Posterior cingulate gyrus (tissue), 11 donors: ENCODE measurements around the gene DCANP1.
A peak's percentile ranks its signal among the peaks of the same experiment; 100 is the strongest.

Experiments
- DNase-seq, 10 donors: peaks; one replicate each; pipeline versions ENCODE4 v3.0.0 to v3.0.0-alpha.2; 2020 to 2021; ENCODE audit warnings: mixed read lengths in 3 of 10
- intact Hi-C: fragments of 100-400 bp; cut with DNase I; formaldehyde crosslinking; loops from one replicate; pipeline ENCODE4 v1.15.1; 2023

DCANP1 gene

DNA sequence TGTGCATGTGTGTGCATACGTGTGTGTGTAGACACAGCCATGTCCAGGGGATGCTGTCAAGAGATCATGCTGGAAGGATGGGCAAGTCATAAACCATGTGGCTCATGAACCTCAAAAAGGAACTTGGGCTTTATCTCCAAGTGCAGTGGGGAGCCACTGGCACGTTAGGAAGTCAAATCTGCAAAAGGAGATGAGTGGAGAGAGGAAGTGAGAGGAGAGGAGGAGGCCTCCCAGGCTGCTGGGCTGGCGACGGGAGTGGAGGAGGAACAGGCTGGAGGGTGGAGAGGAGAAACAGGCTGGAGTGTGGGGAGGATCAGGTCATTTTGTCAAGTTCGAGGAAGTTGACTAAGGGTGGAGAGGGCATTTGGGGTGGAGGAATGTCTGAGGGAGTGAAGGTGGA lies 34.2 kb upstream of the DCANP1 start:
- DNase-seq = peak in 1 of 10 donors; percentile 30
- intact Hi-C loops = no loop called here

DNA sequence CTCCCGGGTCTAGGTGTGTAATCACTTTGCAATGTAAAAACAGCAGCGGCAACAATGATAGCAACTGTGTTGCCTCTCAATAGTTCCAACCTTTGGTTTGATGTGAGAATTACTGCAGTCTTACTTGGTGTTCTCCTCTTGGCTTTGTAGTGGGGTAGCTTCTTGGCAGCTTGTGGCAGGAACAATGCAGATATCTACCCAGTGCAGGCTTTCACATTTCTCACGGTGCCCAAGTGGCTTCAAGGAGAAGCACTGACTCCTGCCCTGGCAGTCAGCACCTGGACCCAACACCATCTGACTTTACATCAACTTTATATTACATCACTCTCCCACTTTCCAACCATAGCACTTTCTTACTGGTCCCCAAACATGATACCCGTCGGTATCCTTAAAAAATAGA lies 33.4 kb upstream of the DCANP1 start:
- DNase-seq = no peak

DNA sequence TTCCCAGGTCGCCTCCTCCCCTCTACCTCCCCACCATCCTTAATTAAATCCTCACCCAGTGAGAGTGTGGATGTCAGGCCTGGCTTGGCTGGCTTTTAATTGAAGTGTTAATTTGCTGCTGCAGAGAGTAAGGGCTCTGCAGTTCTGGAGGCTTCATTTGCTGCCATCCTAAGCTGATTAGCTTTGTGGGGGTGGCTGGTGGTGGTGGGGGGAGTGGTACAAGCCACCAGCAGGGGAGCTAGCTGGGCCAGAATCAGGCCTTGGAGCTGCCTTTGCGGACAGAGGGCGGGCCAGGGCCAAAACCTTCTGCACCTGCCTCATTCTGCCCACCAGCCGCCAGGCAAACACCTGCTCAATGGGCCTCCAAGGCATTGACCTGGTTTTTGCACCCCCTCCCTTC lies 31.8 kb upstream of the DCANP1 start:
- intact Hi-C loops = no loop called here
- DNase-seq = peak in 1 of 10 donors; percentile 26

More for the DNA sequence above, 33.4 kb upstream of the DCANP1 start:
- intact Hi-C loops = no loop called here

DNA sequence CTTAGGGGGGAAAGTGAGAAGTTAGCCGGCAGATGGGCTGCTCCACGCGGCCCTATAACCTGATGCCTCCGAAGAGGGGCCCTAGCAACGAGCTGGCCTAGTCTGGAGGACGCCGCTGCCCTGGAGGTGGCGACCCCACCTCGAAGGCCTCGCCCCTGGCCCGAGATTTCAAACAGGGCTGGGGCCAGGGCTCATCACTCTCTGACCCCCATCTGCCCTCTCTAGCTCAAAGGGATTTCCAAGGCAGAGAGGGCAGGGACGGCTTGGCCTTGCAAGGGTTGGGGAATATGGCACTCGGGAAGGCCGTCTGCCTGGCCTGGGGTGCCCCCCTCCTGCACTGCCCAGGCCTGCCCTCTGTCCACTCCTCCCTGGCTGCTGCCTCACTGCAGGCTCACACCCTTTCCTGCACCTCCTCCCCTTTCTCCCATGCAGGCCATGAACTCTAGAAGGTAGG lies 30.5 kb upstream of the DCANP1 start:
- DNase-seq = peak in 1 of 10 donors; percentile 31
- intact Hi-C loops = no loop called here

DNA sequence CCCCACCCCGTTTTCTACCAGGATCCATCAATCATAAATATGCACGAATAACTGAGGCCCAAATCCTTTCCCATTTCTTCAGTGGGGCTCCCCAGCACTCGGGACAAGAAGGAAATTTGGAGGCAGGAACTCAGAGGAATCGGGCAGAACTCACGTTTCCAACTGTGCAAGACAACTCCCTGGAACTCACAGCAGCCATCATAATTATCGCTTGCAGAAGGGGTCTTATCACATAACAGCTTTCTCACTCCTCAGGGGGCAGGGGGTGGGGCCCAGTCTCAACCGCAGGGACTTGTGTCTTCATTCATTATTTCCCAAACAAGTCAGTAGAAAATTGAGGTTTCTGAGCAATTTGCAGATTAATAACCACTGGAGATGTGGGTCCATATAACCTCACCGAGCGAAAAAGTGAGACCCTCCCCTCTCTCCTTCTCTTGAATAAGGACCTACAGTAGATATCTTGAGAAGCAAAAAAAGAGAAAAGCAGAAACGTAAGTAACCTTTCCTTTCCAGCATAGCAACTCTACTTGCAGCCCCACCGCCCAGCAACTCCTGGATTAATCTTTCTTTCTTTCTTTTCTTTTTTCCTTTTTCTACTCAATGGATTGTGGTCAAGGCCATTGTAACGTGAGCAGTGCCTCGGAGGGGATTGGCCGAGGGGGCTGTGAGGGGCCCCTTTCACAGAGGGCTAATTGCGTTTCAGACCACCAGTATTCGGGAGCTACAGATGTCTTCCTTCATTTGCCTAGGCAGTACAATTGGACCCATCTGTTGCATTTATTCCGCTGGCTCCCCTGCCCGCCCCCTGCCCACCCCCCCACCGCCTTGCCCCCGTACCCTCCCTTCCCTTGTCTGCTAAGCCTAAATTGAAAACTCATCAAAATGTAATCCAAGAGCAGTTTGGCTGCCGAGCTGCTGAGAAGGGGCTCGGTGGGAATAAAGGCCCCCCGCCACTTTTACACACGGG lies 29.8 kb upstream of the DCANP1 start:
- no peak for DNase-seq
- intact Hi-C loops = no loop called here

DNA sequence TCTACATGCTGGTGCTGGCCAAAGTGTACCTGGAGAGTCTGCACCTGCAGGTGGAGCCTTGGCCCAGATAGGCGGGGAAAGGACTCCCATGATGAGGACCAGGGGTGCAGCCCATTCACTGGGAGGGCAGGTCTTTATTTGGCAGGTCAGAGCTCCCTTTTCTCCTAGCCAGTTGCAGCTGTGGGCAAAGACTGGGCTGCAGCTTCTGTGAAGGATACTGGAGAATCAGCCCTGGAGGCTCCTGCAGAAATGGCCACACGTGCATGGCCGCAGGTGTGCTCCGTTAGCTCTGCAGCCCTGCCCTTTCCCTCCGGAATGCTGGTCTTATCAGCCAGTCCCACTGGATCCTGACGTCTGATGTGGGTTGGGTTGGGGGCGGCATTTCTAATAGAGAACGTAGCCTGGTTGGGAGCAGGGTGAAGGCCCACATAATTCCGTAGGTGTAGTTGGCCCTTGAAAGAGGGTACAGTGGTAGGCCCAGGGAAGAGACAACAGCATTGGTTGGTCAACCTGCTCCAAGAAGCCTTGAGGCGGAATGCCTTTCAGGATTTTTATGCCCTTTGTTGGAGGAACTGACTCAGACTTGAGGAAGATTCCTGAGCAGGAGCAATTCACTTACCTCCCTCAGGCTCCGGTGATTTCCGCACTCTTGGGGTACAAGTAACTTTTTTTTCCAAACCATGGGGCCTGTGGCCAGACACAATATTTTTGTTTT lies 27.0 kb upstream of the DCANP1 start:
- peak in 2 of 10 donors; percentile 21 to 61 for DNase-seq
- intact Hi-C loops = no loop called here

DNA sequence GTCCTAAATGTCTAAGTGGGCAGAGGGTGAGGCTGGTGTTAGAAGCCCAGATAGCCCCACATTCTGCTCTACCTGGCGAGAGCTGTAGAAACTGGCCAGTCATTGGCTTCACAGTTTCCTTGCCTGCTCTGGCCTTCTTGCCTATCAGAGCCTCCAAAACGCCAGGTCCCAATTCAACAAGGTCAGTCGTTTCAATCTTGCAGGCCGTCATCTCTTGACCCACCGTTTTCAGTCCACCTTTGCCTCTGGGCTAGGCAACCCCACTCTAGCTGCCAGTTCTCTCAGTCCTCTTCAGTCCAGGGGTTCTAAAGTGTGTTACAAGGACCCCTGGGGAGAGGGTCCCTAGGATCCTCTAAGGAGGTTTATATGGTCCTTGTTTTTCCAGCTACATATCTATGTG lies 25.0 kb upstream of the DCANP1 start:
- peak in 1 of 10 donors; percentile 3 for DNase-seq
- intact Hi-C loops = no loop called here

DNA sequence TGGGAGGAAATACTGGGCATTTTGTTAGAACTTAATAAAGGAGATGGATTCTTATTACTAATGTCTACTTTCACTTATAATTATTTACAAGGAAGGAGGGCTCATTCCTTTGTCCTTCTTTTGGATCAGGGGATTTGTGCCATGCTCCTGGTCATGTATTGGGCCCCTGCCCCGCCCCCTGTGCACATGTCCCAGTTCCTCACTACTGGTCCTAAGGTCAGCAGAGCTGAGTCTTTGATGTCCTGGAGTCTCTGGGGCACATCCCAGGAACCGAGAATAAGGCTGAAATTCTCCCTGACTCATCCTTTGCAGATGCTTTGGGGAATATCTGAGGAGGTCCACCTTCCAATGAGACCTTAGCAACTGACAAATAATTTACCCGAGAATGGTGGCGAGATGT lies 24.6 kb upstream of the DCANP1 start:
- intact Hi-C loops = no loop called here
- peak in 1 of 10 donors; percentile 78 for DNase-seq

DNA sequence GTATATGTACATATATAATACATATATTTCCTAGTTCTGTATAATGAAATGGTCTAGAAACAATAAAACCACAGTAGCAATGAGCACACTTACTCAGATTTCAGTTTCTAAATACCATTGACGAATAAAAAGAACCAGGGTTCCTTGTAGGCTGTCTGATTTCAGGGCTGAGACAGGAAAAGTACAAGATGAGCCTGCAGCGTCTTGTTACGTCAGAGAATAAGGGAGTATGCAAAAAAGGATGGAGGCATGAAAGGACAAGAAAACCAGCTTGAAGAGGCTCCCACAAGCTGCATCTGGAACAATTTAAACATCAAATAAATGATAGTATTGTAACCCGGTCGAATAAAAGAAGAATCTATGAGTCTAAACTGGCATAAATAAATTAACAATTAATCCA lies 22.8 kb upstream of the DCANP1 start:
- intact Hi-C loops = loop anchor here (5.0 kb wide), 1 partner anchor 362 kb away; the partner anchor contains the start of gene SLC25A48

DNA sequence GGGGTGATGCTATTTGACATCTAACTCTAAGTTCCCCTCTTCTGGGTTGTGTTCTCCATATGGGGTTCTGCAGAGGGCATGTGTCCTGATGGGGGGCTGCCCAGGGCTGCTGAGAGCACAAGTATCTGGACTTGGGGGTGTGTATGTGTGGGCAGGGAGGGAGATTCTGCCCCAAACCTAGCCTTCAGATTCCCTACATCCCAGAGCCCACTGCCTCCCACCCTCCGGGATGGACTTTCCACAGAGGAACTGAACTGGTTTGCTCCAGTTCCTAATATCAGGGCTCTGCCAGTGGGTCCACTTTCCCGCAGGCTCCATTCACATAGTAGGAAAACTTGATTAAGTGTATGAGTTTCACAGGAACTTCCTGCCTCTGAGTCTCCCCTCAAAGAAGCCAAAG lies 21.4 kb upstream of the DCANP1 start:
- intact Hi-C loops = loop anchor here (5.0 kb wide), 1 partner anchor 364 kb away; the partner anchor contains the start of gene SLC25A48
- peak in 2 of 10 donors; percentile 15 to 38 for DNase-seq

More for the DNA sequence above, 22.8 kb upstream of the DCANP1 start:
- DNase-seq = peak in 1 of 10 donors; percentile 4

DNA sequence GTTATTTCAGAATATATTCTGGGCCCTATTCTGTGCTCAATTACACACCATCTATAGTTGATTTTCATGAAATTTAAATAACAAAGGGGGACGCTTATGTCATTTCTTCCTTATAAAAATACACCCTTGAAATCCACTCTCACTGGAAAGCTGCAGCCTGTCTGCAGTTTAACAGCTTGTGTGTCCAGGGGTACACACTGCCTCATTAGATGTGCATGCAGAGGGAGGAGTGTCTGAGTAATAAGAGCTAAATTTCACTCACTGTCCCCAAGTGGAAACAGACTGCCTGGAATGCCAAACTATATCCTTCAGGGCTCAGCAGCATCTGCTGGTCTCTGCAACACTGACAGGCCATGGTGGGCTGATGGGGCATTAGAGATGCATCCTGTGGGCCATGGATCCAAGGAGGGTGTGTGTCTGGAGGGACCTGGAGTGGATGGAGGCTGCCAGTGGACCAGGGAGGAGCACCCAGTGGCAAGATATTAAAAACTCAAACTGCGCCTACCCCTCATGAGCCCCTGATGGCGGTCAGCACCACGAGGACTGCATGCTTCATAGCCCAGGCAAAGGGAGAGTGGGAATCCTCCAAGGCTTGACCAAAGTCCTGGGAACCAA lies 20.8 kb upstream of the DCANP1 start:
- DNase-seq = peak in 3 of 10 donors; percentile 3 to 49 (median 26)
- intact Hi-C loops = loop anchor here (5.0 kb wide), 1 partner anchor 364 kb away; the partner anchor contains the start of gene SLC25A48

DNA sequence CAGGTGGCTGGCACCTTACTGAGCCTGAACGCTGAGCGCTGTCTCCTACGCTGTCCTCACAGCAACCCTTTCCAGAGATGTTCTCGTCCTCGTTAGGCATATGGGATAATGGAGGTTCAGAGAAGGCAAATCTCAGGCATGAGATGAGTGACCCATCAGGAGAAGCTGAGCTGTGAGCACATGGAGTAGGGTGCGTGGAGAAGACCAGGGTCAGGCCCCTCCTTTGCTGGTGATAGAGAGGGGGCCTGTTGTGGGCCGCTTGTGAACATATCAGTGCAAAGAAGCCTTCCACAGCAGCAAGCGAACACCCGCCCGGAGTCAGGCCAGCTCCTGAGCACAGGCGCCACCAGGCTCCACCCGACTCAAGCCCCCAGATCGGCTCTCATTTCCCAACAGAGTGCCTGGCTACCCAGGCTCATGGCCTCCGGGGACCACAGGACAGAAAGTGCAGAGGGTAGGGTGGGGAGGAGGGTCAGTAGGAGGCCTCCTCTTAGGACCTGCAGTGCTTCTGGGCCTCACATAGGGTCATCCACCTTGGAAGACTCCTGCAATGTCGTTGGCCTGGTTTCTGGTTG lies 20.0 kb upstream of the DCANP1 start:
- intact Hi-C loops = loop anchor here (5.0 kb wide), 1 partner anchor 365 kb away; the partner anchor contains the start of gene SLC25A48
- DNase-seq = peak in 3 of 10 donors; percentile 68 to 83 (median 72)

DNA sequence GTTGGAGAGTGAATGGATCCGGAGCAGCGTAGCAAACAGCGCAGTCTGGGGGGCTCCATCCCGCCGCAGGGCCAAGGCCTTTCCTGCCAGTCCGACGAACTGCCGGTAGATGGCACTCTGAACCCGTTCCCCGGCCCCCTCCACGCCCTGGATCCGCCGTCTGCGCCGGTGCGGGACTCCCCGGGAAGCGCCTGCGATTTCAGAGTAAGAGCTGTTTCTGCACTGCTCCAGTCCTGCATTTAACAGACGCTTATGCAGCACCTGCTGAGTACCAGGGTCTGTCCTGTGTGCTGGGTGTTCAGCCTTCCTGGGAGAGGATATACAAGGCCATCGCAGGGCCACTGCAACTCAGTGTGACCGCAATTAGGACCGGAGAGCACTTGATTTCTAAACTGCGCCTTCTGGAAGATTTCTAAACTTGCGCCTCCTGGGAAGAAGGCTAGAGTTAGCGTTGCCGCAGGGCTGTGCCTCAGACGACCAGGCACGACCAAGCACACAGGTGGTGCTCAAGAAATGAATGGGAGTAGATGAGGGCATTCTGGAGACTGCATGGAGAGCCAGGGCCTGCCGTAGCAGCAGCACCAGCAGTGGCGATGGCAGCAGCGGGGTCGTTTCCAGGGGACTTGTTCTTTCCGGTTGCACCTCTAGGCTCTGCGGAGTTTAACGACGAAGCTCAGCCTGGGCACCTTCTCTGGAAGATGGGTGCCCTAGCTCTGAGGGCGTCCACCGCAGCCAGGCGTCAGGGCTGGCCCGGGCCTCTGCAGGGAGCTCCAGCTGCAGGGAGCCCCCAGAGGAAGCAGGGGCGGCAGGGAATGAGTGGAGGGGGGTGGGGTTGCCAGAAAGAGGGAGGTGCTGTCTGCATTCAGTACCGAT lies 19.3 kb upstream of the DCANP1 start:
- peak; percentile 76 to 97 (median 84) for DNase-seq
- intact Hi-C loops = loop anchor here (1.0 to 5.0 kb wide), 2 partner anchors 86 to 366 kb away; partner anchors contain the start of gene SLC25A48

DNA sequence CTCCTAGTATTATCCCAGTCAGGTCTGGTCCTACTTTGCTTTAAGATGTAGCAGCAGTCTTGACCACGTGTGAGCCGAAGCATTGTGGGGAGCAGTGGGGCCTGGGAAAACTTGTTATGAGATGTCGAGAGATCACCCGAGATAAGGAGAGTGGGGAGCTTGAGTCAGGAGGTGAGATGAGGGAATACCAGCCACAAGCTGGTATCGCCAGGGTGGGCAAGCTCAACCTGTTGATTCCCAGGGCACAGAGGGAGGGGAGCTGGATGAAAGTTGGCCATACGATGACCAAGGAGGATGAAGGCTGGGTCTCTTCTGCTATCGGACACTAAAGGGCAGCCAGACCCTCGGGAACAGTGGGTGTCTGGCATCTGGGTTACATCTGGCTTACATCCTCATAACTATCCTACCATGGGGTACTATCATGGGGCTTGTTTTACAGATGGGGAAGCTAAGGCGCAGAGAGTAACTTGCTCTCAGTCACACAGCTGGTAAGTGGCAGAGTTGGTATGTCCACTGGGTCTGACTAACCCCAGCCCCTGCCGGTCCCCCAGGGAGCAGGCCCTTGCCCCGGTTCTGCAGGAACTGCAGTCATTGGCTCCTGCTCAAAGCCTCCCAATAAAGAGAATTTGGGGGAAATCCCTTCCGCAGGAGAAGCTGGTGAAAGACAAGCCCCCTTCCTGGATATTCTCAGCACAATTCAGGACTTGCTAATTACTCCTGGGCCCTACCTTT lies 18.4 kb upstream of the DCANP1 start:
- peak in 3 of 10 donors; percentile 21 to 61 (median 43) for DNase-seq
- intact Hi-C loops = loop anchor here (1.0 to 5.0 kb wide), 2 partner anchors 87 to 367 kb away; partner anchors contain the start of gene SLC25A48

DNA sequence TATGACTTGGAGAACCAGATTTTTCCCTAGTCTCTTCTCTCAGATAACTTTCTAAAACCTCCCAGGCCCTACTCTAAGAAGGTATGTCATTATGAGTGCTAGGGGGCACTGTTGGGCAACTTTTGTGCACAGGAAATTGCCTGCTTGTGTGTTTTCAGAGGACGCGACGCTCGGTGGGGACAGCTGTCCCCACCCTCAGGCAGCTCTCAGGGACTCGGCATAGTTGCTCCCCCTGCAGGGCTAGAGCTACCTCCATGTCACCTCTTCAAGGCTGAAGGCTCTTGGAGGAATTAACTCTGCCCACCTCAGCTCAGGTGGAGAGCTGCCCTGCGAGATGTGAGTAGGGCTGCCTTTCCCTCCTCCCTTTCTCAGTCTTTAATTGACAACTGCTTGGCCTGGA lies 15.2 kb upstream of the DCANP1 start:
- DNase-seq = peak in 6 of 10 donors; percentile 39 to 86 (median 54)
- intact Hi-C loops = no loop called here

DNA sequence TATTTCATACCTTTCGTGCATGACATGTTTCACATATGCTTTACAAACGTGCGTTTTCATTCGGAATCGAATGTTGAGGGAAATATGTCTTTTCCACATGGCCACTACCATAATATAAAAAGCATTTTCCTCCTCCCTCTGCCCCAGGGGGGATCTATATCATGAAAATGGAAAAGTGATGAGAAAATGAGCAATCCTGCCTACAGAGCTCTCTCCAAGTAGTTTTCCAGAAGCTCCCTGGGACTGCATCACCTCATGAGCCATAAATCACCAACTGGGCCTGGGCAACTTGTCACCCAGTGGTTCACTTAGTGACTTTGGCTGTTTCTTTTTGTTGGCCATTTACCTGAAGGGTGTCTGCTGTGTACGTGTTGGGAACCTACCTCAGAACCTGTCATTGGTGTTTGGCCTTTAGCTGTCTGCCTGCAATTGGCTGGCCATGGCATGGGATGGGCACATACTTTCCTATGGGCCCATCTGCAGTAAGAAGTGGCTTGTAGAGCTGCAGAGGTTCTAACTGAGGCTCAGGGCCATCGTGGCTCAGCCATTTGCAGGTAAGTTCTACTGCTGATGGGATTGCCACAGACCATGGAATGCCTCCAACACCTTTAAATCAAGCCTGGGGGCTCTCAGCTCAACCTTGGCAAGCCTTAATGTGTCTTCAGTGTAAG lies 14.5 kb upstream of the DCANP1 start:
- DNase-seq = peak in 3 of 10 donors; percentile 18 to 67 (median 29)
- intact Hi-C loops = no loop called here

DNA sequence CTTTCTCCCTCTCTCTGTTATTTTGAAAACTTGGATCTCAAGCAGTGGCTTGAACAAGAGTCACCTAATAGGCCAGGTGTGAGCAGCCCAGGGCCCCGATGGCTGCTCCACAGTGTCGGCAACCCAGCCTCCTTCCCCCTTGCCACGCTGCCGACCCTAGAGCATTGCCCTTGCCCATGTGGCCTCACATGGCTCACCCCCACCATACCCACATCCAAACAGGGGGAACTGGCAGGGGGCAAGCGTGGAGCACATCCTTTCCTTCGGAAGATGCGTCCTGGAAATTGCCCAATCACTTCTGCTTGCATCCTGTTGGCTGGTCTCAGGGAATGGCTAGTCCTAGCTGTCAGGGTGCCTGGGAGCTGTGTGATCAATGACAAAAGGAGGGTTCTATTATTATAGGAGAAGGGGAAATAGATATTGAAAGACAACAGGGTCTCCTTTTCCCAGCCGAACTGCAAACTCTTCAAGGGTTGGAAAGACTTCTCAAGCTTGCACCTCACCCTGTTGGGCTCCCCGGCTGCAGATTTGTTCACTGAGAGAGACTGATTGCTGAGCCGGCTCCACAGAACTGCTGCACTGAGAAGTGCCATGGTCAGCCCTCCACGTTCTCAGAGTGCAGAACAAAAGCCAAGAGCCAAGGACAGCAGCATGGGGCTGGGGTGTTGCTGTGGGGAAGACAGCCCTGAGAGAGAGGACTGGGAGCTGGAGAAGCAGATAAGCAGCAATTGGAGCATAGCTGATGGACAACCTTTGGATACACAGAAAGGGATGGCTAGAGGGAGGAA lies 13.3 kb upstream of the DCANP1 start:
- DNase-seq = peak in 3 of 10 donors; percentile 27 to 69 (median 58)
- intact Hi-C loops = no loop called here
